TTC549 (cell line): ENCODE results near the gene GALNT13.

Source experiments
- FAIRE-seq: peaks from 2 replicates; lab custom pipeline; 2012; peaks lifted over from hg19 to GRCh38; lab: Jason Lieb, UNC

Gene GALNT13

GRCh38 chr2:154488801-154489200, 617.1 kb downstream of the GALNT13 start:
- FAIRE-seq = no peak

- FAIRE-seq = no peak
Observed at GRCh38 chr2:154489266-154489858, 617.6 kb downstream of the GALNT13 start.

DNA sequence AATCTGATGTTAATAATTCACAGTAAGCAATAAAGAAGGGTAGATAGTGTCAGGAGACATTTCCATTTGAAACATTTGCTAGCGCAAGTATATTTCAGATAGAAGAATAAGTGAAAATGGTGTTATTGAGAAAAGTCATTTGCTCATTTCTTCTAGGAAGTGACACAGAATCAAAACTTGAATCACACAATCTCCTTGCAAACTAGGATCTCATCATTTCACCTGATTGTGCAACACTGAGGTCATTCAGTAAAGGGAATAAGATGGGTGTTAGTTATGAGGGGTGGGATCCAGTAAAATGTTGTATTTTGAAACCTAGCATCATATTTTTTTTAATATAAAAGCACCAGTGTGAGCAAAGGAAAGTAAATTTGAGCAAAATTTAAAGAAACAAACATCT, 618.8 kb downstream of the GALNT13 start:
- FAIRE-seq = no peak

DNA sequence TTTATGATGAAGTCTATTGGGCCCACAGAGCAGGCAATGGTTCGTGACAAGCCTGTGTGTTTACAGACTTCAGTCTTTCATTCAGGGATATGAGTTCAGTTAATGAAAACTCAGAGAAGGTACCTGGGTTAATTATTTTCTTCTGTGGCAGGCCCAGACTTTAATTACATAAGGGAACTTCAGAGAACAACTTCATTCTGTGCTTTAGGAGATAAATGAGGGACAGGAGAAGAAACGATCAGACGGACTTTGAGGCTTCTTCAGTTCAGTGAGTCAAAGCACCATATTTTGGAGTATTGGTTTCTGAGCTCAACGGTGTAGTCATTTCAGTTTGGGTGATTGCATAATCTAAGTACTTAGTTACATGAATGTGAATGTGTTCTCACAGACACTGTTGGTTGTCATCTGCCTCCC, 623.7 kb downstream of the GALNT13 start:
- no peak for FAIRE-seq

- FAIRE-seq = no peak
Observed at GRCh38 chr2:154497019-154497418, 625.3 kb downstream of the GALNT13 start.
